Brain microvascular endothelial cell (primary cell): ENCODE data around the gene RRP1.

Experiments used
- DNase-seq: peaks from one replicate; pipeline ENCODE4 v3.0.0-alpha.2; 2020
- H3K27ac ChIP-seq: fragments of 250-450 bp; sonication (Bioruptor Pico); 2 replicates; pipeline ENCODE4 v1.5.1; 2020; ENCODE audit warnings: mild to moderate bottlenecking, moderate library complexity
- H3K27me3 ChIP-seq: fragments of 250-450 bp; sonication (Bioruptor Pico); replicated peaks from 2 replicates; pipeline ENCODE4 v1.5.1; 2020; ENCODE audit warnings: mild to moderate bottlenecking
- H3K36me3 ChIP-seq: fragments of 250-450 bp; sonication (Bioruptor Pico); replicated peaks from 2 replicates; pipeline ENCODE4 v1.5.1; 2020; ENCODE audit warnings: mild to moderate bottlenecking
- H3K4me3 ChIP-seq: 2 replicates; pipeline ENCODE4 v1.5.1; 2011; ENCODE audit warnings: low read depth, mild to moderate bottlenecking, control low read depth, low read length, moderate library complexity
- in situ Hi-C: cut with HindIII; loops from 2 replicates; pipeline ENCODE4 v1.10.0; 2017; ENCODE audit warnings: low sequenced_read_pairs, low pct_ligation_motif_present
- TF ChIP-seq, protein P1 (sequence below): IDR thresholded peaks from 2 replicates; pipeline ENCODE4 v1.5.1; 2011; ENCODE audit warnings: low read depth, mild to moderate bottlenecking, moderate library complexity, low read length, control low read depth, inconsistent platforms; ENCODE audit errors: missing control alignments

Gene RRP1

GRCh38 chr21:43761886-43762285 lies 27.5 kb upstream of the RRP1 start:
- TF ChIP-seq, protein P1, sequence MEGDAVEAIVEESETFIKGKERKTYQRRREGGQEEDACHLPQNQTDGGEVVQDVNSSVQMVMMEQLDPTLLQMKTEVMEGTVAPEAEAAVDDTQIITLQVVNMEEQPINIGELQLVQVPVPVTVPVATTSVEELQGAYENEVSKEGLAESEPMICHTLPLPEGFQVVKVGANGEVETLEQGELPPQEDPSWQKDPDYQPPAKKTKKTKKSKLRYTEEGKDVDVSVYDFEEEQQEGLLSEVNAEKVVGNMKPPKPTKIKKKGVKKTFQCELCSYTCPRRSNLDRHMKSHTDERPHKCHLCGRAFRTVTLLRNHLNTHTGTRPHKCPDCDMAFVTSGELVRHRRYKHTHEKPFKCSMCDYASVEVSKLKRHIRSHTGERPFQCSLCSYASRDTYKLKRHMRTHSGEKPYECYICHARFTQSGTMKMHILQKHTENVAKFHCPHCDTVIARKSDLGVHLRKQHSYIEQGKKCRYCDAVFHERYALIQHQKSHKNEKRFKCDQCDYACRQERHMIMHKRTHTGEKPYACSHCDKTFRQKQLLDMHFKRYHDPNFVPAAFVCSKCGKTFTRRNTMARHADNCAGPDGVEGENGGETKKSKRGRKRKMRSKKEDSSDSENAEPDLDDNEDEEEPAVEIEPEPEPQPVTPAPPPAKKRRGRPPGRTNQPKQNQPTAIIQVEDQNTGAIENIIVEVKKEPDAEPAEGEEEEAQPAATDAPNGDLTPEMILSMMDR: no peak
- Histone ChIP-seq H3K27ac (no peak overlapping the region), H3K27me3 (no peaks in the 10 kb centered on the region), H3K4me3 (no peak overlapping the region), H3K36me3 (peaks cover 36% of the 10 kb centered on the region)
- no peak for DNase-seq
- in situ Hi-C loops: no loop called here

DNA sequence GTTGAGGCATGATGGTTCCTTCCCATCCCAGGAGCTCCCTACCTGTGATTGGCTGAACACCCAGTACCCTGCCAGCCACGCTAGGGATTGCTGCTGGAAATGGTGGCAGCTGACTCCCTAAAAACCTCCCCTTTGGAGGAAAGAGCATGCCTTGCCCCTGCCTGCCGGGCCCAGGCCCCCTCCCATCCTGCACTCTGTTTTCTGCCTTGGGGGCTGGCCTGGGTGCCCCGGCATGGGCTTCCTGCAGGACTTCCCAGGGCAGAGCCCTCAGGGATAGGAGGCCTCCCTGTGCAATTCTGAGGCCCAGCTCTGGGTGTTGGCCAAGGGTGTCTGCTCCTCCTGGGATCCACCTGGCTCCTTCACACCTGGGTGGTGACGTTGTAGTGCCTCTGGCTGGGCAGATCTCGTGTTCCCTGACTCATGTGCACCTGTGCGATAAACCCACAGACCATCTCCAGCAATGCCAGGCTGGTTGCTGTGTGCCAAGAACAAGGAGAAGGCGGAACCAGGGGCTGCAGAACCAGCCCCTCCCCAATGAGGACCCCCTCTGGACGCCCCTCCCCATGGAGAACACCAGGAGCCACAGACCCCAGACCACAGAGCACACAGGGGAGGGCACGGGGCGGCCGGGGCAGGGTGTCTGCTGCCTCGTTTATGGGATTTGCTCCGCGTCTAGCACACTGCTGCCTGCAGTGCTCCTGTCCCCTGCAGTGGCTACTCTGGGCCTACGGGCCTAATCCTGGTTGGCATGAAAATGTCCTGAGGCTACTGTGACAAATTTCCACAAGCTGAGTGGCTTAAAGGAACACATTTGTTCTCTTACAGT lies 26.9 kb upstream of the RRP1 start:
- in situ Hi-C loops: no loop called here
- Histone ChIP-seq H3K27ac (no peak overlapping the region), H3K36me3 (peaks cover 33% of the 10 kb centered on the region), H3K27me3 (no peaks in the 10 kb centered on the region), H3K4me3 (no peak overlapping the region)
- TF ChIP-seq, protein P1: no peak
- DNase-seq: no peak

- no peak for DNase-seq
- H3K36me3 ChIP-seq: peaks cover 24% of the 10 kb centered on the region
- no peaks in the 10 kb centered on the region for H3K27me3 ChIP-seq
- H3K27ac ChIP-seq: no peak overlapping the region
- TF ChIP-seq, protein P1: no peak
- in situ Hi-C loops: no loop called here
- no peak overlapping the region for H3K4me3 ChIP-seq
These were observed 25.4 kb upstream of the RRP1 start for GRCh38 chr21:43763901-43764523.

- no peak overlapping the region for H3K27ac ChIP-seq
- TF ChIP-seq, protein P1: no peak
- no peak overlapping the region for H3K4me3 ChIP-seq
- peaks cover 15% of the 10 kb centered on the region for H3K36me3 ChIP-seq
- no peaks in the 10 kb centered on the region for H3K27me3 ChIP-seq
- in situ Hi-C loops: no loop called here
- no peak for DNase-seq
These were observed 24.5 kb upstream of the RRP1 start for GRCh38 chr21:43764576-43765495.

GRCh38 chr21:43766734-43767497 lies 22.5 kb upstream of the RRP1 start:
- in situ Hi-C loops: no loop called here
- H3K4me3 ChIP-seq: no peak overlapping the region
- H3K27ac ChIP-seq: no peak overlapping the region
- H3K27me3 ChIP-seq: no peaks in the 10 kb centered on the region
- DNase-seq: no peak
- TF ChIP-seq, protein P1: no peak
- H3K36me3 ChIP-seq: peaks cover 8% of the 10 kb centered on the region
